OCI-LY3 (cell line): Measurements from ENCODE around the gene PRPH.
"Not testable (repeated sequence)": the region's sequence is repeated elsewhere in the genome, so short reads cannot be mapped to it uniquely, and the experiment has no call there.

Source experiments
- H2AFZ ChIP-seq: fragments of 200-600, 300-600 bp; shearing (Covaris generic); 2 replicates; pipeline ENCODE4 v1.6.0; 2014; ENCODE audit warnings: antibody characterized with exemption, low read depth, low read length
- H3K27ac ChIP-seq: fragments of 200-600, 300-600 bp; sonication (generic); 2 replicates; pipeline ENCODE4 v1.5.1; 2014; ENCODE audit warnings: mild to moderate bottlenecking, low read length, moderate library complexity, mixed read lengths
- H3K27me3 ChIP-seq: fragments of 200-600, 300-600 bp; sonication (generic); 2 replicates; pipeline ENCODE4 v1.6.1; 2014; ENCODE audit warnings: low read depth, low read length, mixed read lengths
- H3K36me3 ChIP-seq: fragments of 200-600, 300-600 bp; sonication (generic); replicated peaks from 2 replicates; pipeline ENCODE3; 2014; ENCODE audit warnings: low read depth, low read length, mixed read lengths
- H3K4me1 ChIP-seq: fragments of 300-600, 200-600 bp; sonication (generic); 2 replicates; pipeline ENCODE4 v1.6.1; 2014; ENCODE audit warnings: low read length, mixed read lengths
- H3K4me2 ChIP-seq: fragments of 200-600, 300-600 bp; sonication (generic); 2 replicates; pipeline ENCODE4 v1.6.1; 2014; ENCODE audit warnings: low read length, mixed read lengths
- H3K4me3 ChIP-seq: fragments of 300-600, 200-600 bp; sonication (generic); 2 replicates; pipeline ENCODE4 v1.5.1; 2014; ENCODE audit warnings: antibody characterized with exemption, mild to moderate bottlenecking, low read length, moderate library complexity
- H3K79me2 ChIP-seq: fragments of 300-600, 200-600 bp; shearing (Covaris generic); 2 replicates; pipeline ENCODE4 v1.6.1; 2014; ENCODE audit warnings: mild to moderate bottlenecking, low read length, mixed read lengths
- H3K9ac ChIP-seq: fragments of 300-600, 200-600 bp; shearing (Covaris generic); 2 replicates; pipeline ENCODE4 v1.6.0; 2014; ENCODE audit warnings: mild to moderate bottlenecking, low read length, moderate library complexity
- H3K9me3 ChIP-seq: fragments of 200-600, 300-600 bp; shearing (Covaris generic); 2 replicates; pipeline ENCODE4 v1.6.1; 2014; ENCODE audit warnings: low read length, mixed read lengths; ENCODE audit not compliant: insufficient read depth
- H4K20me1 ChIP-seq: fragments of 200-600, 300-600 bp; sonication (generic); 2 replicates; pipeline ENCODE4 v1.6.1; 2016; ENCODE audit warnings: low read length, mixed read lengths; ENCODE audit not compliant: insufficient read depth
- CTCF ChIP-seq: fragments of 200-600, 300-600 bp; sonication (generic); IDR thresholded peaks from 2 replicates; pipeline ENCODE4 v1.5.1; 2014; ENCODE audit warnings: antibody characterized with exemption, low read length, low read depth
- EZH2phosphoT487 ChIP-seq: fragments of 200-600 bp; shearing (Covaris generic); IDR thresholded peaks from 2 replicates; pipeline ENCODE4 v1.6.1; 2018; ENCODE audit warnings: antibody characterized with exemption, mixed run types, low read depth

Gene PRPH

GRCh38 chr12:49255857-49256637 lies 38.9 kb upstream of the PRPH start:
- no peaks in the 10 kb centered on the region for H3K4me1 ChIP-seq
- H3K27me3 ChIP-seq: no peaks in the 10 kb centered on the region
- H3K79me2 ChIP-seq: no peaks in the 10 kb centered on the region
- TF ChIP-seq EZH2phosphoT487 (no peak), CTCF (no peak)
- H3K27ac ChIP-seq: no peak overlapping the region
- H3K4me3 ChIP-seq: no peak overlapping the region
- no peak overlapping the region for H3K9ac ChIP-seq
- no peak overlapping the region for H3K4me2 ChIP-seq
- H3K9me3 ChIP-seq: no peaks in the 10 kb centered on the region
- H4K20me1 ChIP-seq: no peaks in the 10 kb centered on the region
- no peaks in the 10 kb centered on the region for H3K36me3 ChIP-seq
- no peak overlapping the region for H2AFZ ChIP-seq

GRCh38 chr12:49257508-49258184 lies 37.3 kb upstream of the PRPH start:
- H3K27me3 ChIP-seq, H3K79me2 ChIP-seq, H3K27ac ChIP-seq, H3K9me3 ChIP-seq, H4K20me1 ChIP-seq, H3K4me3 ChIP-seq, H3K4me2 ChIP-seq, H3K4me1 ChIP-seq, H3K9ac ChIP-seq, H2AFZ ChIP-seq, H3K36me3 ChIP-seq: not testable (repeated sequence)

- H3K4me3 ChIP-seq: no peak overlapping the region
- H3K4me2 ChIP-seq: no peak overlapping the region
- no peak overlapping the region for H2AFZ ChIP-seq
- H4K20me1 ChIP-seq: no peaks in the 10 kb centered on the region
- H3K9ac ChIP-seq: no peak overlapping the region
- peaks cover 7% of the 10 kb centered on the region for H3K79me2 ChIP-seq
- H3K4me1 ChIP-seq: peaks cover 7% of the 10 kb centered on the region
- H3K27ac ChIP-seq: no peak overlapping the region
- no peak for TF ChIP-seq EZH2phosphoT487
- TF ChIP-seq CTCF: no peak
- H3K36me3 ChIP-seq: no peaks in the 10 kb centered on the region
- no peaks in the 10 kb centered on the region for H3K27me3 ChIP-seq
- no peaks in the 10 kb centered on the region for H3K9me3 ChIP-seq
Measured at GRCh38 chr12:49259452-49259851, 35.5 kb upstream of the PRPH start.

- Histone ChIP-seq H3K9me3 (no peaks in the 10 kb centered on the region), H3K9ac (no peak overlapping the region), H3K36me3 (no peaks in the 10 kb centered on the region), H3K27me3 (no peaks in the 10 kb centered on the region), H3K4me1 (peaks cover 7% of the 10 kb centered on the region), H4K20me1 (no peaks in the 10 kb centered on the region), H3K4me3 (no peak overlapping the region), H3K4me2 (no peak overlapping the region), H3K27ac (no peak overlapping the region), H3K79me2 (peaks cover 11% of the 10 kb centered on the region), H2AFZ (no peak overlapping the region)
- TF ChIP-seq CTCF (no peak), EZH2phosphoT487 (no peak)
Measured at GRCh38 chr12:49260166-49260565, 34.8 kb upstream of the PRPH start.
